HG02973 (cell line): ENCODE results near the gene OR9I1.

Experiments
- ATAC-seq: cut with Tn5 transposase; IDR thresholded peaks from one replicate; pipeline ENCODE4 v1.9.1; 2021; ENCODE audit warnings: moderate library complexity; ENCODE audit not compliant: unreplicated experiment

The OR9I1 gene

DNA sequence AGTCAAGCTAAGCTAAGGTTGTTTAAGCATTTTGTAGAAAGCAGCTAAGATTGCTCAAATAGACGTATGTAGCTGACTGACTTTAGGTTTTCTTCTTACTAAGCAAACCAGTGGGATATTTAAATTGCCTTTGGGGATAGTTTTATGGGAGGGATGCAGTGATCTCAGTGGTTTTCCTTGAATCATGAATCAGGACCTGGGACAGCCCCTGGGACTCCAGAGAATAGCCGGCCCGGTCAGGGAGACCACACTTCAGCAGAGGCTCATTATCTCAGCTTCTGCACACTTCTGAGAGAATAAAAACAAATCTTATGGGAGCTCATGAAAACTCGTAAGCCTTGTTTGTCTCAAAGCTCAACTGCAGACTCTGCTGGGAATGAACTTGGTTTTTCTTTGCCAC, at the start of gene OR9I1:
OR9I1 (minus strand) TSS at position 62 of the 400 bp plus-strand sequence. CDS start 6,086 bp downstream, outside the sequence.
- ATAC-seq, result no peak

- ATAC-seq, result no peak
Measured at GRCh38 chr11:58165504-58166106, 40.3 kb upstream of the OR9I1 start.

DNA sequence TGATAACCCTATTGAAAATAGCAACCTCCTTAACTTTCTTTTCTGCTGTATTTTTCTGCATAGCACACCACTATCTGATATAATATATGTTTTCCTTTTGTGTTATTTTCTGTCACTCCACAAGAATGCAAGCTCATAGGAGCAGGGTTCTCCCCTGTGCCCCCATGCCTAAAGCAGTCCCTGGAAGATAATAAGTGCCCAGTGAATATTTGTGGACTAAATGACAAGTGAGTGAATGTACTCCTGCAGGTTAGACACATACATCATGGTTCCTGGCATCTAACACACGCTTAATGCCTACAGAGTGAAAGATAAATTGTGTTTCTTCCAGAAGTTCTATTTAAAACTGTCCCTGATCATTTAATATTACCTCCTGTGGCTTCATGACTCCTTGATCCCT, 39.7 kb upstream of the OR9I1 start:
- ATAC-seq, result no peak

GRCh38 chr11:58164389-58164788, 39.1 kb upstream of the OR9I1 start:
- no peak for ATAC-seq

DNA sequence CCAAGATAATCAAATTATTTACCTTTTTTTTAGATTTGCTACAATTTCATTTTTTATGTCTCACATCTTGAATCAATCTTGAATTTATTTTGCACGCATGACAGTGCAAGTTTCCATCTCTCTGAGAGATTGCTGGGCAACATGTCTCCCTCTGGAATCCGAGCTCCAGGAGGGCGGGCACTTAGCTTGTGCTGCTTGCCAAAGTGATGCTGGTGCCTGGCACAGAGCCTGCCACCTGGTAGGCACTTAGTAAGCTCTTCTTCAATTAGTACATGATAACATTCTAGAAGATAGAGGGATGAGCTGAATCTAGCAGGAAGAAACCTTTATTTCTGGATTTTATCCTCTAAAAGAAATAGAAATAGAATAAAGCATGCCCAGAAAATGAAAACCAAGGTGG, 27.5 kb upstream of the OR9I1 start:
- ATAC-seq, result no peak

GRCh38 chr11:58142761-58143160, 17.4 kb upstream of the OR9I1 start:
- no peak for ATAC-seq

DNA sequence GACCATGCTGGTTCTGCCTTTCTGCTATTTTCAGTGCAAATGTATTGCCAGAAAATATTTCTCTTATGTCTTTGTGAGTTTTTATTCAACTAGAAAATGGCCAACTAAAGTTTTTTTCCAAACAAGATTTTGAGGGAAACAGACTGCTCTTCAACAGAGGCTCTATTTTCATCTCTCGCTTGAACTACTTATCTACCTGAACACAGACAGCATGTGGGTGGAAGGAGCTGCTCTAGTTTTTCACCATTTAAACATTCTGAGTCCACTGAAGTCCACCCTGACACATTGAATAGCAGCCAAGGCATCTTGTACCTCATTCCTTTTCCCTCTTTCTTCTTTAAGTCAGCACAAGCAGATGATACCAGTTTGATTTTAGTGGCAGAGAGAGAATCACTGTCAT, 9.8 kb upstream of the OR9I1 start:
- no peak for ATAC-seq

DNA sequence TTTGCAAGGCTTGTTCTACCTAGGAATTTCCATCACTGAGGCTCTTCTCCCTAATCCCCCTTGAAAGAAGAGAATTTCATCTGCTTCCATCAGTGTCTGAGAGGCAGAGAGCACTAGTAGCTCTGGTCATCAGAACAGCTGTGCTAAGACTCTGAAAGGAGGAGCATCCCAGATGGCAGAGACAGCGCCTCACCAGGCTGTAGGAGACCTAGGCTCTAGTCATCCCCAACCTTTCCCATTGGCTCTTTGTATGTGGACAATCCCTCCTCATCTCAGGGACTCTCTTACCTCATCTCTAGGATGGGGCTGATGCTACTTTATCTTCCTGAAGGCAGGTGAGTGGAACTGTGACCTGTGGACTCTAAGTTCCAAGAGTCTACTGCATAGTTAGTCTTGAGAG, 8.8 kb upstream of the OR9I1 start:
- no peak for ATAC-seq

DNA sequence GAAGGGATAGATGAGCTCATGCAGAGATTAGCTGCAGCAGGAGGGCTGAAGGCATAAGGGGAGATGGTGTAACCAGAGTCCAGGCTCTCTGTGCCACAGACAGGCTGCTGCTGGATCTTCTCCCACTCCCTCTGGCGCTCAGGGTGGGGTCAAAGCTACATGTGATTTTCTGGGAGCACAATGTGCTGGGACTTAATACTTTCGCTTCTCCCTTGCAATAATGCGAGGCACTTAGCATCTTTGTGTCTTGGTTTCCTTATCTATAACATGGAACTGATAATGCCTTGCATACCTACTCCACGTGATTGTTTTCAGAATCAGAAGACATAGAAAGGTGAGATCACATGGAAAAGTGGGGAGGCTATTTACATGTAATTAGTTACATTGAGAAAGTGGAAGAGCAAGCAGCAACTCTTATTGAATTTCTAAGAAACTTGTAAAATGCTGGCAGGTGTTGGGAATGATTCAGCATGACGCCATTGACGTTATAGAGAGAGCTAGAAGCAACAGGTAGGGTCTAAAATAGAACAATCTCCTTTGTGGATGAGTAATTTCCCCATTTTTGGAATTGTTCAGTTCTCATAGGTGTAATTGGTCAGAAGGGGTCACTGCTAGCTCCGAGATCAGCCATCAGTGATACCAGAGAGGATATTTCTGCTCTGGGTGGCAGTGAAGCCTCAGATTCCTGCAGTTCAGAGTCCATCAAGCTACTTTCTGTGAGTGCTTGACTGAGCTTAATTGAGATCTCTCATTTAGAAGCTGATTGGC, 8.2 kb upstream of the OR9I1 start:
- no peak for ATAC-seq

GRCh38 chr11:58127350-58127749, 2.0 kb upstream of the OR9I1 start:
- no peak for ATAC-seq

DNA sequence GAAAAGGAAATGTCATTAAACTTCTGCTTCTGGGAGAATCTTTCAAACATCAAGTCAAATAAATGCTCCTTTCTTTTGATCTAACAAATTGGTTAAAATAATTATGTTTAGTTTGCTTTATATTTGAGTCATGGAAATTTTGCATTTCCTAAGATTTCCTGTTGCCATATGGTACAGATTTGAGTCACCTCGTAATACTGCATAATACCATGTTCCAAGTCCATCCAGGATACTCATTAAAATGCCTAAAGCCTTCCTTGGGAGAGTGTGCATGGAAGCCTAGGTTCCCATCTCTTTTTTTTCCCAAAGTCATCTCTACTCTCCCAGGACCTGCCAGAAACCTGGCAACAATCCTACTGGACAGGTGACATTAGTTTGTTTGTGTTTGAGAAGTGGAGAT, 4.2 kb downstream of the OR9I1 start:
- ATAC-seq, result no peak

DNA sequence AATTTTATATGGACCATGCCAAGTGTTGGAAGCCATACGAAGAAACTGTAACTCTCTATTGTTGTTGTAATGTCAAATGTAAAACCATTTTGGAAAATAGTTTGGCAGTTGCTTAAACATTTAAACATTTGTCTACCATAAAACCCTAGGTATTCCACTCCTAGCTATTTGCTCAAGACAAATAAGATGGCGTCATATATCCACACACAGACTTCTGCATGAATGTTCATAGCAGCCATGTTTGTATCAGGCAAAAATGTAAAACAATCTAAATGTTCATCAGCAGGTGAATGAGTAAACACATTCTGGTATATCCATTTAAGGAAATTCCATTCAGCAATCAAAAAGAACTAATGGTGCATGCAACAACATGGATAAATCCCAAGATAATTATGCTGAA, 27.9 kb downstream of the OR9I1 start:
- no peak for ATAC-seq

- ATAC-seq, result no peak
Measured at GRCh38 chr11:58086528-58086927, 38.8 kb downstream of the OR9I1 start.

- ATAC-seq, result no peak
Measured at GRCh38 chr11:58075781-58076180, 49.5 kb downstream of the OR9I1 start.

- ATAC-seq, result no peak
Measured at GRCh38 chr11:58070585-58070984, 54.7 kb downstream of the OR9I1 start.

DNA sequence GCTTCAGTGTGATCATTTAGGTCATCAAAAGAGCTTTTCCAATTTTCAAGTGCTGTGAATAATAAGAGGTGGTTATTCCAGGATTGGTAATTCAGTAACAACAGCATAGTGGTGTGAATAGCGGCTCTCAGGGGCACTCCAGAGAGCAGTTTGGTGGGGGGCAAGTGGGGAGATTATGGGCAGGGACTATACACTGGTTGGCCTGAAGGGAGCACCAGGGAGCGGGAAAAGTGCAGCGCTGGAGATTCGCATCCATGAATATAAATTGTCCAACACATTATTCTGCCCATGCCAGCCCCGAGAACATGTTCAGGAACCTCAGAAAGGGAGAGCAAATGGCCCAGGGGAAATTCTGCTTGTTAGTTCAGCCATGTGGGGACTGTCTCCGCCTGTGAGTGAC, 56.7 kb downstream of the OR9I1 start:
- no peak for ATAC-seq

DNA sequence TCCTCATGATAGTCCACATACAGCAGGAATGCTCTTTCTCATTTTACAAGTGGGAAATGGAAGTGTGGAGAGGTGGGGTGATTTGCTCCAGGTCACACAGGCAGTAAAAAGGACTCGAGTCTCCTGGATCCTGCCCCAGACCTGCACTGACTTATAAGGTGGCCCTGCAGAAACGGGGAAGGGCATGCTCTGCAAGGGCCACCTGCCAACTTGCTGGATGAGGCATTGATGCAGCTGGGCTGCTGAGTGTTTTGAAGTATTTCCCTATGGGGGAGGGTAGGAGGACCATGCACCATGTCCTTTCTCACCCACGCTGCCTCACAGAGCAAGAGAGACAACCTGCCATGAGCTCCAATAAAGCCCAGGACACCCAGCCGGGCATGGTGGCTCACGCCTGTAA, 57.6 kb downstream of the OR9I1 start:
- ATAC-seq, result no peak
